Nasal cavity respiratory epithelium epithelial cell of viscerocranial mucosa (primary cell): ENCODE results near the gene SEMA4G. TPM values are rescaled to one million over a fixed set of nuclear protein-coding genes. Genes with fewer than 3 reads are reported as not detected.

Experiments
- total RNA-seq: library from RNA; depleted of rRNA; stranded (reverse); fragments of >200 nt; gene quantifications from 2 replicates; pipeline ENCODE4 v1.2.3, GENCODE V29; 2014

SEMA4G gene, protein sequence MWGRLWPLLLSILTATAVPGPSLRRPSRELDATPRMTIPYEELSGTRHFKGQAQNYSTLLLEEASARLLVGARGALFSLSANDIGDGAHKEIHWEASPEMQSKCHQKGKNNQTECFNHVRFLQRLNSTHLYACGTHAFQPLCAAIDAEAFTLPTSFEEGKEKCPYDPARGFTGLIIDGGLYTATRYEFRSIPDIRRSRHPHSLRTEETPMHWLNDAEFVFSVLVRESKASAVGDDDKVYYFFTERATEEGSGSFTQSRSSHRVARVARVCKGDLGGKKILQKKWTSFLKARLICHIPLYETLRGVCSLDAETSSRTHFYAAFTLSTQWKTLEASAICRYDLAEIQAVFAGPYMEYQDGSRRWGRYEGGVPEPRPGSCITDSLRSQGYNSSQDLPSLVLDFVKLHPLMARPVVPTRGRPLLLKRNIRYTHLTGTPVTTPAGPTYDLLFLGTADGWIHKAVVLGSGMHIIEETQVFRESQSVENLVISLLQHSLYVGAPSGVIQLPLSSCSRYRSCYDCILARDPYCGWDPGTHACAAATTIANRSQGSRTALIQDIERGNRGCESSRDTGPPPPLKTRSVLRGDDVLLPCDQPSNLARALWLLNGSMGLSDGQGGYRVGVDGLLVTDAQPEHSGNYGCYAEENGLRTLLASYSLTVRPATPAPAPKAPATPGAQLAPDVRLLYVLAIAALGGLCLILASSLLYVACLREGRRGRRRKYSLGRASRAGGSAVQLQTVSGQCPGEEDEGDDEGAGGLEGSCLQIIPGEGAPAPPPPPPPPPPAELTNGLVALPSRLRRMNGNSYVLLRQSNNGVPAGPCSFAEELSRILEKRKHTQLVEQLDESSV
- total RNA-seq, result under 0.01 and 0.78 TPM in 2 replicates

DNA sequence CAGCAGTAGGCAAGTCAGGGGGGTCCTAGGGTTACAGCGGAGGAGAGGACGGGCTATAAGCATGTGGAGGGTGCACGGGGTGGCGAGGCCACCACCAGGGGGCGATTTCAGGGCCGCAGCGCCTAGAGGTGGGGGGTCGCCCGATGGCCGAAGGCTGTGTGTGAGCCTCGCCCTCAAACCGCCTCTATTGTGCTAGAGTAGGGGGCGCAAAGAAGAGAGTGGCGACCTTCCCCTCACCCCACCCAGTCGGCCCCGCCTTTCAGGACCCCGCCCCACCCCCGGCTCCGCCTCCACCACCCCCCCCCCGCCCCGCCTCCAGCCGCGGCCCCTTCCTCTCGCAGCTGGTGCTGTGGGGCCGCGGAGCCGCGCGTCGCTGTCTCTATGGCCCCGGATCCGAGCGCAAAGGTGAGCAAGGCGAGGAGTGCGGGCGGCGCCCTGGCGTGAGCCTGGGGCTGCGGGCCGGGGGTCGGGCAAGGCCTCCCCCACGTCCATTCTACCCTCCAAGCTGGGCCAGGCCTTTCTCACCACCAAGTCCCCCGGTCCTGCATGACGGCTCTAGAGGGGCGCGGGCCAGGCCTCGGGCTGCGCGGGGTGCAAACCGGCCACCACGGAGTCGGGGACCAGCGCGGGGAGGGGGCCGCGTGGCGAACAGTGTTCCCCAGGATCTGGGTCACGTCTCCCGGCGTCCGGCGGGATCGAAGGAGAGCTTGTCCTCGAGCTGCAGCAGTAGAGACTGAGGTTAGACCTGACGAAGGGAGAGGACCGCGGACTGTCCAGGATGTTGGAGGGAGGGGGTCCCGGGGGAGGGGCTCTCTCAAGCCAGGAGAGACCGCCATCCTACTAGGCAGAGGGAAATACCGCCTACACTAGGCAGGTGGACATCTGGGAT is at the start of gene SEMA4G:
SEMA4G (plus strand) TSS at position 318 of the 889 bp plus-strand sequence. CDS start 3,409 bp downstream, outside the sequence.

GRCh38 chr10:100986952-100987684 is 17.8 kb downstream of the SEMA4G start, which contains the start of the genes MRPL43 and TWNK:
MRPL43 (minus strand) TSS chr10:100987497; CDS start chr10:100987443, 54 bp downstream.
TWNK (plus strand) TSS chr10:100987543; CDS start chr10:100988211, 668 bp downstream.

DNA sequence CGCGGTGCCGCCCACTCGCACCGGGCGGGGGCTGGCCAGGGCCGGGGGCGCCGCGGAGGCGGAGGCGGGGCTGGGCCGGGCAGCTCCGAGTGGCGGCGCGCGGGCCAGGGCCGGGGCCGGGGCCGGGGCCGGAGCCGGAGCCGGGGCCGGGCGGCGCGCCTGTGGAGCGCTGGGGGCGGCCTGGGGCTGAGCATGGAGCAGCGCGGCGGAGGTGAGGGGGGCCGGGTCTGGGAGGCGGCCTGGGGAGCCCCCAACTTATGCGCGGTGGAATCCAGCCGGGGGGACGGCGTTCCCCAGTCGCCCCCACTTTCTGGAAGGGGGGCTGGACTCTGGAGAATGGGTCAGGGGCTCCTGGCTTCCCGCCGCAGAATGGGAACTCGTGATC is 30.4 kb downstream of the SEMA4G start, which contains the start of gene LZTS2:
LZTS2 (plus strand) TSS at position 67 of the 385 bp plus-strand sequence. CDS start 2,731 bp downstream, outside the sequence.

Other genes starting within 250 kb of the SEMA4G start
- gene PAX2, start 223.9 kb upstream of the SEMA4G start, total RNA-seq, result not detected in 2 replicates
- 16.4 and 35.6 TPM in 2 replicates for gene SLF2, start 56.5 kb upstream of the SEMA4G start, total RNA-seq
- 35.7 and 52.6 TPM in 2 replicates for gene MRPL43, start 18.0 kb downstream of the SEMA4G start, total RNA-seq
- gene TWNK, start 18.0 kb downstream of the SEMA4G start, total RNA-seq, result 17.8 and 30.3 TPM in 2 replicates
- 35.5 and 75.5 TPM in 2 replicates for gene LZTS2, start 30.3 kb downstream of the SEMA4G start, total RNA-seq
- 0.34 and 1.4 TPM in 2 replicates for gene PDZD7, start 61.6 kb downstream of the SEMA4G start, total RNA-seq
- gene SFXN3, start 61.7 kb downstream of the SEMA4G start, total RNA-seq, result 8.9 and 32.2 TPM in 2 replicates
- 0.78 and 2.4 TPM in 2 replicates for gene KAZALD1, start 92.5 kb downstream of the SEMA4G start, total RNA-seq
- not detected in 2 replicates for gene TLX1, start 161.8 kb downstream of the SEMA4G start, total RNA-seq